ENCODE results near the gene LRMDA.

The LRMDA gene

DNA sequence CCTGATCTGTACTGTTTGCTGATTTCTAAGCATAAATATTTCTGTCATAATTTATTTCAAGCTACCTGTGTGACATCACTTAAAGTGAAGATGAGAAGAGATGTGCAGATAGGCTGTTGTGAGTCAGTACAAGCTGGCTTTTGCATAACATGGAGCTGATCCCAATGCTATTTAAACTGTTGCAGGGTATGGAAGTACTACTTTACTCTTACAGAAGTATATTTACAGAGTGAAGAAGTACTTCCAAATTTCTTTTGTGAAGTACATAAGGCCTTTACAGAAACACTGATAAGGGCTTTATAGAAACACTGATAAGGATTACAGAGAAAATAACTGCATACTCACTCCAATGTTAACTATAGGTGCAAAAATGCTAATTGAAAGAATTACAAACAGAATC, 911.6 kb downstream of the LRMDA start:
- DNase-seq (ENCODE audit: low read depth) = no peak

DNA sequence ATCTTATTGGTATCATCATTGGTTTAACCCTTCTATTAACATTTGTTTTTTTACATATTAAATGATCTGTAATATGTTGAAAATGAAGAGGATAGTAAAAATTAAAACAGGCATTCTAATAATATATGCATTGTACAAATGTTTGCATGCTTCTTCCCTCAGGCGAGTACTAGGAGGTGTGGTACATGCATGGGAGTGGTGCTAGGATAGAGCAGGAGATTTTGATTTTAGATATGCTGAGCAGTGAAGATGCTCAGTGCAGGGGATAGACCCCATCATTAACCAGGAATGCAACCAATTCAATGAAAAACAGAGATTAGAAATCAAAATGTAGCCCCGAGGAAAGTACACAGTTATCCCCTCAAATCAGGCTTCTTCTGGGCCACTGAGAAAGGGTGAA, 916.4 kb downstream of the LRMDA start:
- DNase-seq (ENCODE audit: low read depth) = no peak

DNA sequence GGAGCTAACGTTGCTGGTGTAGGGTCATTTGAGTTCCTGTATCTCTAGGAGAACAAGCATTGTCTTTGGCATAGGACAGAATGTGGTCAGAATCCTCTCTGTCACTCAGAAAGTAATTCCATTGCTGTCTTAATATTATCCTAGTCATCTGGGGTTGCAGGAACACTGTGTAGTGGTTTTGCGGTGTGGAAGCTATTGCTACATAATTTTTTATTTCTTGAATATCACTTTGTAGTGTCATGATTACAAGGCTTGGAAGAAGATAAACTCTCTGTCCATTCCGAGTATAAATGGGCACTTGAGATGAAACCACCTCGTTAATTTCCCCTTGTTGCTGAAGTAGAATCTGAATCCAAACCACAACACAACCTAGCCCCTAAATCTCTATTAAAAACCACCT, 919.2 kb downstream of the LRMDA start:
- no peak for DNase-seq (ENCODE audit: low read depth)

DNA sequence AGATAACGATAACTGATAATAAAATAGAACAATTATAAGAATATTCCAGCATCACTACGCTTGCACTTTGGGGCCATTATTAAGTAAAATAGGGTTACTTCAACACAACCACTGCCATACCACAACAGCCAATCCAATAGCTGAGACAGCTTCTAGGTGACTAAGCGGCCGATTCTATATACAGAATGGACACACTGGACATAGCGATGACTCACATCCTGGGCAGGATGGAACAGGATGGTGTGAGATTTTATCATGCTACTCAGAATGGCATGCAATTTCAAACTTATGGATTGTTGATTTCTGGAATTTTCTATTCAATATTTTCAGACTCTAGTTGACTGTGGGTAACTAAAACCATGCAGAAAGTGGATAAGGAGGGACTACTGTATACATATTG, 920.9 kb downstream of the LRMDA start:
- DNase-seq (ENCODE audit: low read depth) = no peak

DNA sequence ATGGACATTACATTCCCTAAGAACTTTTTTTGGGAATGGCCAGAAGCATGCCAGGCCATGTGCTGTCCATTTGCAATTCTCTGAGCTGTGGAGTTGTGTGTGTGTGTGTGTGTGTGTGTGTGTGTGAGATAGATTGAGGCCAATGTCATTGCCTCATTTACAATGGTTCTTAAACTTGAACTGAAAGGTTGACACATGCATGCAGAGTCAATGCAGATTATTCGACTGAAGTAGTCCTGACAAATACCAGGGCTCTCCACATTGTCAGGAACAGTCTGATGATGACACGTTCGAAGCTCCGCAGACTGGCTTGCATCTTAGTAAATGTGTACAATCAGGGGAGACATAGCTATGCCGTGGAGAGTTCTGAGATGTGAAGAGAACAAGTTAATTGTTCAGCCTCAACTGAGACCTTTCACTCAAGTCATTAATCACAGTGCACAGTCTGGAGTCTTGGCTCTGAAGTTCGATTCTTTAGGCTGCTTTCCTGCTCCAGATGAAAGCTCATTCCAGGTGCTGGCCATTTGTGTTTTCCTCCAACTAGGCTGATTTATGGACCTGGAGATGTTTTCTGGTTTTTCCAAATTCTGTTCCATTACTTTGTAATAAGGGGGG, 921.9 kb downstream of the LRMDA start:
- DNase-seq (ENCODE audit: low read depth) = no peak

DNA sequence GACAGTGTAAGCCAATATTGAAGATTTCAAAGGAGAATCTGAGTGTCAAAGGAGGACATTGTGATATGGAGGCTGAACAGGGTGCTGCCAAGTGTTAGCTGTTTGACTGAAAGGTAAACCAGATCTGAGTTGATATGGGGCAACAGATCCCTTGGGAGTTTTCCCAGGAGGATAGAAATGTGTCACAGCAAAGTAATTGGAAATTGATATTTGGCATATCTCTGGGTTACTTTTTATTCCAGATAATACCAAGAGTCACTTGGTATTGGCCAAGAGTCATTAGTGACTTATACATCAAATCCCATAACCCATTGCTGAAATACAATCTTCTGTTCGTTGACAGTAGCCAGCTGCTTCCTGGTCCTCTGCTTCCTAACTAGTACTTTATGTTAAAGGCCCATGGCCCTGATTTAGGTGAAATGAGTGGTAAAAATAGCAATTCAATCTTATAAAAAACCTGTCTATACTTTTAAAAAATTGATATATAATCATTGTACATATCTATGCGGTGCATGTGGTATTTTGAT, 922.9 kb downstream of the LRMDA start:
- DNase-seq (ENCODE audit: low read depth) = no peak

DNA sequence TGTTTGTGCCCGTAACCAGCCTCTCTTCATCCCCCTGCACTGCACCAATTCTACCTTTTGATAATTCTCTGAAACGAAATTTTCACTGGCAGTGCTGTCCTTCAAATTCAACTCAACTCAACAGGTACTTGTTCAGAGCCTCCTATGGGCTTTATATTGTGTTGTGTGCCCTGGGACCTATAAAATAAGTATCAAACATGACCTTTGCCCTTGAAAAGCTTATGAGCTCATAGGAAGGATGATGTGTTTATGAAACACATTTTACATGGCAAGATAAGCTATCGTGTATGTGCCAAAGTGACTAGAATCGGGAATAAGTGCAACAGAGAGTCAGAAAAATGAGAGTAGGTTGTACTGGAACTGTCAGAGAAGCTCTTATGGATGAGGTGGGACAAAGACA, 923.5 kb downstream of the LRMDA start:
- no peak for DNase-seq (ENCODE audit: low read depth)

DNA sequence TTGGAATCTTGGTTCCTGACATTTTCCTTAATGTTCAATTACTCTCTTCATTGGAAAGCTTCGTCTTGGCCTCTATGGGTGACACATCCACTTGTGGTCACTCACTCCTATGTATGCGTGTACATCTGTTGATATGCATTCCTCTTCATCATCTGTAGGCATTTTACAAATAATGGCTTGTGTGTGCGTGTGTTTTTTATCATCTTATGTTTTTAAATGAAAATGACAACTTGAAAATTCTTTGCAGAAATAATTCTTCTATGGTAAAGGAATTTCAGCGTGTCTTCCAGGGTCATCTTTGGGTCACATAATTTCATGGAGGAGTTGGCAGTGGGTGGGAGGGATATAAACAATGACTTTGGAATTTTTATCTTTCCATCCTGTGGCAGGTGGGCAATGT, 925.1 kb downstream of the LRMDA start:
- no peak for DNase-seq (ENCODE audit: low read depth)

DNA sequence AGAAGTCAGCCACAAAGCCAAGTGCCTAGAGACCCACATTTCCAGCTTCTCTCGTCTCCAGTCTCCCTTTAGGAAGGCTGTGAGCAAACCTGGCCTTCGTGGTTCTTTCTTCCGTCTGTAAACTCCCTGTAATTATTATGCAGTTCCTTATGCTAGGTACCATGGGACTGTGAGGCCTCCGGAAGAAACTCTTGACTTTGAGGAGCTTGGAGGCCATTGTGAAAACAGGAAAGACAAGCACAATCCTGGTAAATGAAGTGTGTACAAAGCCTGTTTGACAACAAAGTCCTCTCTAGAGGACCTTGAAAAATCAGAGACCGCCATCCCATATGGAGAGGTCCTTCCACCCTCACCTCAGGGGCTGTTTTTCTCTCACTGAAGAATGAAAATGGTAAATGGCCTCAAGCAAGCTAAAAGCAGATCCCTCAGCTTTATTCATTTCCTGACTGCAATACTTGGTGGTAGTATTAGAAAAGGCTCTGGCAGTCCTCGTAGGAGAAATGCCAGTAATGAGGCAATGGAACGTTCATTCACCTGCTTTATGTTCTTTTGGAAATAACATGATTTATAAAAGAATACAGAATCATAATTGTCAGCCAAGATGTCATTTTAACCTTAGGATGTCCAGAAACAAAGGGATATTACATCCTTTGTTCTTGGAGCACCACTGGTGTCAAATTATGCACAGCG, 926.4 kb downstream of the LRMDA start:
- no peak for DNase-seq (ENCODE audit: low read depth)

DNA sequence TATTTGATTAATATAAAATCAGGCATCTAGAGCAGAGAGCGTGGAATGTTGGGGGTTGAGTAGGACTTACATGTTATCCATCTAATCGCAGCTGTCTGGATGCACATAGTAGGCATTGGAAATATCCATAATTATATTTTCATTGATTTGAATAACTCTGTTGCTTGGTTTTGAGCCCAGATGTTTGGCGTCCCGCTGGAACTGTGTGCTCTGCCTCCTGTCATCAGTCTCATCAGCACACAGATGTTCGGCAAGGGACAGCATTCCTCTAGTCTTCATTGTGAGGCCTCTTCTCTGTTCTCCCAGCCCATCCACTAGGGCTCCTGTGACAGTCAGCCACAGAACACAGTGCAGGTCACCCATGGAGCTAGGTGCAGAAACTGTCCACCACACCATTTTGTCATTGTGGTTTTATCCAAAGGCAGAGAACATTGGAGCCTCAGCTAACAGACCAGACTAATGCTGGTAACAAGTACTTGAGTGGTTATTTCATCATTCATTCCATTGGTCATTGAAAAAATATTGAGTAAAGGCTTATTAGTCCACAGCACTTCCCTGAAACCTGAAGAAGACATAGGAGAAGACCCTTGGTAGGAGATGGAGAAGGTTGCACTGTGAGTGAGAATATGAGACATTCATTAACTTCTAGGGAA, 927.4 kb downstream of the LRMDA start:
- no peak for DNase-seq (ENCODE audit: low read depth)

DNA sequence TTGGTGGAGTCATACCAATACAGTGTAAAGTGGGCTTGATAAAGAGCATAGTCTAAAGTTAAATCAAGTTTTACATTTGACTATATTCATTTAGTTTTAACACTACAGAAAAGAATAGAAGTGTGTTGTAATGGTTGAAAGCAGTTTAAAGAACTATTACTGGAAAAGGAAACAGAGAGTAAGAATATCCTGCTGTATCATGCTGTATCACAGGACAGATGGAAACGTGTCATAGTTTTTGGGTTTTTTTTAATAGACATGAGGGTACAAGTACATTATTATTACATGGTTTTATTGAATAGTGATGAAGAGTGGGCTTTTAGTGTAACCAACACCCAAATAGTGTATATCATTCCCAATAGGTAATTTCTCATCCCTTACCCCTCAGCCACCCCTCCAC, 944.3 kb downstream of the LRMDA start:
- DNase-seq (ENCODE audit: low read depth) = no peak

DNA sequence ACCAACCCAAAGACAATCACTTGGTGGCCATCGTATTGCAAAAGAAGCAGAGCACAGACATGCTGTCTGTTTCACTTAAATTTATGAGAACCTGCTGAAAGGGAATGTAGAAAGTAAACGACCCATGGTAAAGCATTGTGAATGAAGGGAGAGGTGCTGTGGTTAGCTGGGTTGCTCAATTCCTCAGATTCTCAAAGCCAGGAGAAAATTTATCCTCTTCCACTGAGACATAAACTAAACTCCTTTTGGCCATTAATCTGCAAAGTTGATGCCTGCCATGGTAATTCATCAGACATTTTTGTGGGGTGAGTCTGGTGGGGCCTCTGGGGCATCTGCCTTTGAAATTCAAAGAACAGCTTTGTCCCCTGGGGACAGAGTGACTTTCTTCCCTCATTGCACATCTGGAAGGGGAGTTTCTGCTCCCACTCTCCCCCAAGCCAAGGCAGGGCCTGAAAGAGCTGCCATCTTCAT, 951.0 kb downstream of the LRMDA start:
- DNase-seq (ENCODE audit: low read depth) = no peak

DNA sequence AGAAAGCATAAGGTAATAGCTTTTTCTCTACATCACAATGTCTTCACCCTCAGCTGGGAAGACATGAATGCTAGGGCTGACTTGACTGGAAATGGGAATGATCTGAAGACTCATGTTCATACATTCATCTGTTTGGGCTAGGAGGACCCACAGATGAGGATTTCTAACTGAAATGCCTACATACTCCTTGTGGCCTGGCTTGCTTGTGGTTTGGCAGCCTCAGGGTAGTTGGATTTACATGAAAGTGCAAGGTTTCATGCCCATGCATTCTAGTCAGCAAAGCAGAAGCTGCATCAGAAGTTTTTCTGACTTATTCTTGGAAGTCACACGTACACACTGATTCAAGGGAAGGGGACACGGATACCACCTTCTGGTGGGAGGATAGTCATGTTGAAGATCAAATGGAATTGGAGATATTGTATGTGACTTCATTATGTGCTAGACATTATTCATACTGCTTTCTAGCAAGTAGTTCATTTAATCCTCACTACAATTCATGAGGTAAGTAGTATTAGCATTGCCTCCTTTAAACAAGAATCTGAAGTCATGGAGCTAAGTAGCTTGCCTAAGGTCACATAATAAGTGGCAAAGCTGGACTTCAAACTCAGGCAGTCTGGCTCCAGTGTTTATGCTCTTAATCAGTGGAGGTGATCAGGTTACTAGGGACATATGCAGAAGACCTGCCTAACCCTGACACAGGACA, 957.0 kb downstream of the LRMDA start:
- no peak for DNase-seq (ENCODE audit: low read depth)

DNA sequence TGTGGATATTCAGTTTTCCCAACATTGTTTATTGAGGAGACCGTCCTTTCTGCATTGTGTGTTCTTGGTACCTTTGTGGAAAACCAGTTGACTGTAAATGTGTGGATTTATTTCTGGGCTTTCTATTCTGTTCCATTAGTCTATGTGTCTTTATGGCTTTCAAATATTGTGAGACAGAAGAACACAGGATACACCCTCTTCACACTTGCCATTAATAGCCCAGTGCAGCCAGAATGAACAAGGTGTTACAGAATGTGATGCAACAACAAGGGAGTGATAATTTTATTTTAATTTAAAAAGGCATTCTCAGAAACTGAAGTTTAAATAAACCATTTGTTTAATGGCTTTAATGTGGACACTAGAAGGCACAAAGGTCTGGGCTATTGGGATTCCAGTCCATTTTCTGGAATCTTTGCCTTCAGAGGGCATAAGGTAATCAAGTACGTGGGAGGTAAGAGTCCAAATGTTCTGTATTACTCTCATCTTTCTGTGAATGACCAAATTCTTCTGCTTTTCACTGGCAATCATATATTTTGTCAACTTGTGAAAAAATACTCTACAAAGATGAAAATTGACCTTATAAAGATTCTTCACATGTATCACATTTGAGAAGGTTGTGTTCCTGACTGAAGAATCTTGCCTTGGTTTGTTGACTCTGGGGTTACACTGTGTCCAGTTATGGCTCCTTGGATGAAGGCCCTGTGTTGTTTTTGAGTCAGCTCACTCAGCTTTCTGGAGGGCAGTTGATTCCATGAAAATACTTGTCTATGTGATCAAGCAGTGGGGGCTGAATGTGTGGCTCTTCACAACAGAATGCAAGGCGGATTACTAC, 962.7 kb downstream of the LRMDA start:
- DNase-seq (ENCODE audit: low read depth) = no peak

DNA sequence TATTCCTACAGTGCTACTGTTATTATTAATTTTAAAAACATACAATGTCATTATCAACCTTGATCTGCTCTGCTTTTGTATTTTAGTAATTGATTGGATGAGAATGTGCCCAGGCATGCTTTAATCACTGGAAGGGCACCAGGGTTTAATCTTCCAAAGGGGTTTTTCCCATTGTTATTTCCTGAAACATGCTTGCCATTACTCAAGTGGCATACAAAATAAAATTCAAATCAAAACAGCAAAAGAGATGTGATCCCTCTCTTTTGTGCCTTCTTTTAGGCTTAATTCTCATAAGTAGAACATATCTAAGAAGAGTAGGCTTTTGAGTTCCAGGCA, 963.3 kb downstream of the LRMDA start:
- no peak for DNase-seq (ENCODE audit: low read depth)

DNA sequence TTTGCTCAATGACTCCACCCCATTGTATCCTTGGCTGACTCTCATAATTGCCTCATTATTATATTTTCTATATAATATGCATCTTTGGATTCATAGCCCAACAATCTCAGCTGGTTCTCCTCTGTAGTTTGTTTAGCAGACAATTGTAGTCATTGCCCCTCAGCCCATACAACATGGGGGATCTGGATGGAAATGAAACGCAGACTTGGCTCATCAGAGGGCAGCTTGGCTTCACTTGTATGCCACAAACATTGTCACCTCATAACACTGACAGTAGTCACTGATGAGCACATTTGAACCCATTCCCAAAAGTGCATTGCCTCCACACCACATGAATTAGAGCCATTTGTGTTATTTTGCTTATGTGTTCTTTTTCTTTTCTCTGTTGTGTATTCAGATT, 963.8 kb downstream of the LRMDA start:
- no peak for DNase-seq (ENCODE audit: low read depth)

DNA sequence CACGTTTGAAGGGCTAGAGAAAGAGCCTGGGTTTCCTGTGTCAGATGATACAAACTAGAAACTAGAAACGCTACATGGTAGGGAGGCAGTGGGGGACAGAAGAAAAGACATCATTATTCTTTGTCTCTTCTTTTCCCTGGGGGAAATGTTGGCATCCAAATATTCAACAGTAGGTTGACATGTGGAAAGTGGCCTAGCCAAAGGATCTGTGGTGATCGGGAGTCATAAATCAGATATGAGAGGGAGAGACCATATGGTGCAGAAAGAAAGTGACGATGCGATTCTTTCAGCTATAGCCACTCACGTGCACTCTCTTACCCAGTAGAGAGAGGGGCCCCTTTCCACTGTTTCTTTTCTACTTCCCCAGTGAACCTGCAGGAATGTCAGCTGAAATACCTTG, 964.7 kb downstream of the LRMDA start:
- no peak for DNase-seq (ENCODE audit: low read depth)

DNA sequence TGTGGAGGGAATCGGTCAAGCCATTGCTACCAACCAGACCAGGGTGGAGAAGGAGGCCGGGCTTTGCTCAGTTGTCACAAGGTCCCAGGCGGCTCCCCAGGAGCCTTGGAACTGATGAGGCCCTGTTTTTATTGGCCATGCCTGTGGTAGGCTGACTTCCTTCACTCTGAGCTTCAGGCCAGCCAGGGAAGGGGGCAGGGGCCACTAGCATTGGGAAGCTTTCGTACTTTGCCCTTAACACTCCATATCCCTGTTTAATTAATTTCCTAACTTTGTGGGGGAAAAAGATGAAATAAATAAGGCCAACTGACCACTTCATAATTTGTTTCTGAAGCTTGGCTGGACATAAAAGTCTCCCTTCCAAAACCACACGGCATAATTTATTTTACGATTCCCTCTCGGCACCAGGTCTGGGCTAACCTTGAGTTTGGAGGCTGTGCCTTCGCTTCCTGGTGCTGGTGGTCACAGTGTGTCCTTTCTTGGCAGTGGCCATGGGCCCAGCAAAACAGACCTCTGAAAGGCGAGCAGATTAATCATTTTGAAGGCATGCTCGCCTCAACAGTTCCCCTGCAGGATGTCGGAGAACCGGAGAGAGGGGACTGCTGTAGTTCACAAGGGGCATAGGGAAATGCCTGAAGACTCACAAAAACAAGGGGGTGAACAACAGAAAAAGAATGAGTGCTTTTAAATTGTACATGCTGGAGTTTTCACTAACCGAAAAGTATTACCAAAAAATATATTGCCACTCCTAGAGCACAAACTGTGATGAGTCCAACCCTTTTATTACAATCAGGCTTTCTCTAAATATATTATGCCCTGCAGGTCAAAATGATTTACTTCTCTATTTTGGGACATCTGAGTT, 966.0 kb downstream of the LRMDA start:
- DNase-seq (ENCODE audit: low read depth) = no peak

DNA sequence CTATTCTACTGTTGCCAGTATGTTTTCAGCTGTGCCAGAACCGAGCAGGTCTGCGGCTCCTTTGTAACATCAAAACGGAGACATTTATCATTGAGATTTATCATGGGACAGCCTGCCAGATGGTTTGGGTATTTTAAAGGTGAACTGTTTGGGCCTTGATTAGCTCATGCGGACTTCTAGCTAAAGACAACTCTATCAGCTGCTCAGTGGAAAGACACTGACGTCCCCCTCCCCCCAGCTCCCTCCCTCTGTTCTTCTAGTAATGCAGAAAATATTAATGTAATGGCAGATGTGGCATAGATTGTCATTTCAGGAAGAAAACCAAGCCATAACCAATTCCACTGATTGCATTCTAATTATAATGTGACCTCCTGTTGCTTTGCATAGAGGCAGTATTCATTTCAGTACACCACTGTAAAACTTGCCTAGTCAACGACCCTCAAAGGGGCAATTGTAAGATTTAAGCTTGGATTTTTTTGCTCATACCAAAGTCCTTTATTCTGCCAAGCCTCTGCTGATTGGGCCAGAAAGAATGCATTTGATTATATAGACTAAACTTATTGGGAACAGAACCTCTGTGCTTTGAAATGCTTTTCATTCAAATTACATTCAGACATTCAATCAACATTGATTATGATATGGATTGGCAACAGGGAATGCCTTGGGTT, 966.8 kb downstream of the LRMDA start:
- DNase-seq (ENCODE audit: low read depth) = no peak

DNA sequence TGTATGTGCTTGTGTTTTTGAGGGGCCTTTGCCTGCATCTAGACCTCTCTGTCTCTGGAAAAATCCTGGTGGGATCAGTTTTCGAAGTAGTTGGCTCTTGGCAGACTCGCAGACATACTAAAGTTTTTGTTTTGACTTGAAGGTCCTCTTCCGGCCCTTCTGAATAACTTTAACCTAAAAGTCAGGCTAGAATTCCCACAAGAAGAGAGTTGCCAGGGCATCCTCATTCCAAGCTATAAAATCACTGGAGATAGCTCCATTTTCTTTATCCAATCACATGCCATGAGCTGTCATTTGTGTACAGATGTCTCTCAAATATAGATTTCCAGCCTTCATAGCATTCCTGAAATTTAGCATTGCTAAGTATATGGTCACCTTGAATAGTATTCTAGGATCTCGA, 967.8 kb downstream of the LRMDA start:
- no peak for DNase-seq (ENCODE audit: low read depth)

All from stimulated activated CD8-positive, alpha-beta memory T cell treated with anti-CD3 and anti-CD28 coated beads, Interleukin-15, amount 100 ng/mL, for 1 hour (primary cell).